HepG2 (cell line): ENCODE results near the gene ACACB. TPM values are rescaled to one million over a fixed set of nuclear protein-coding genes. Genes with fewer than 3 reads are reported as not detected.

Experiments used
- CENPT ChIP-seq: sonication (generic); formaldehyde crosslinking; IDR thresholded peaks from 2 replicates; pipeline ENCODE4 v1.8.0; 2022; ENCODE audit warnings: low read depth, mild to moderate bottlenecking, moderate library complexity, missing genetic modification reagents
- FOSL1 ChIP-seq: sonication (generic); formaldehyde crosslinking; IDR thresholded peaks from 2 replicates; pipeline ENCODE4 v1.9.0; 2021; ENCODE audit warnings: missing genetic modification reagents, borderline replicate concordance
- KAT8 ChIP-seq: IDR thresholded peaks from 2 replicates; pipeline ENCODE4 v1.6.1; 2016; ENCODE audit warnings: missing genetic modification reagents, missing compliant biosample characterization
- MYC ChIP-seq: sonication (generic); formaldehyde crosslinking; IDR thresholded peaks from 2 replicates; pipeline ENCODE4 v1.9.0; 2021; ENCODE audit warnings: missing genetic modification reagents, borderline replicate concordance
- NAIF1 ChIP-seq: sonication (generic); formaldehyde crosslinking; IDR thresholded peaks from 2 replicates; pipeline ENCODE4 v1.5.0; 2020; ENCODE audit warnings: mild to moderate bottlenecking, missing genetic modification reagents, borderline replicate concordance
- ZNF510 ChIP-seq: sonication (generic); formaldehyde crosslinking; IDR thresholded peaks from 2 replicates; pipeline ENCODE4 v1.4.0; 2020; ENCODE audit warnings: low read depth, mild to moderate bottlenecking, missing genetic modification reagents
- ZNF570 ChIP-seq: sonication (generic); formaldehyde crosslinking; IDR thresholded peaks from 2 replicates; pipeline ENCODE4 v1.4.0; 2020; ENCODE audit warnings: mild to moderate bottlenecking, missing genetic modification reagents, borderline replicate concordance
- ZNF607 ChIP-seq: sonication (generic); formaldehyde crosslinking; IDR thresholded peaks from 2 replicates; pipeline ENCODE4 v1.5.1; 2020; ENCODE audit warnings: missing genetic modification reagents, mild to moderate bottlenecking, borderline replicate concordance
- ZNF672 ChIP-seq: sonication (generic); formaldehyde crosslinking; IDR thresholded peaks from 2 replicates; pipeline ENCODE4 v1.8.1; 2022; ENCODE audit warnings: missing genetic modification reagents
- polyA plus RNA-seq, 8 experiments: library from polyadenylated mRNA; depleted of rRNA in 3 of 8; stranded (reverse) in 7 of 8; unstranded in 1 of 8; fragments of >200 nt; fragmentation: Illumina TruSeq in 4 of 8; extraction: Trizol in 4 of 8; gene quantifications; 2 replicates each; pipeline versions ENCODE4 v1.2.1 to v1.2.3, GENCODE V29; 2011 to 2016; ENCODE audit warnings: low read depth in 4 of 8, missing spikeins in 1 of 8, mixed read lengths in 1 of 8; ENCODE audit not compliant: insufficient read depth in 1 of 8
- total RNA-seq, 5 experiments: library from RNA; depleted of rRNA; stranded (reverse); fragments of >200 nt; fragmentation: Illumina TruSeq; extraction: Trizol; gene quantifications; 2 replicates each; pipeline ENCODE4 v1.2.3, GENCODE V29; 2016; ENCODE audit warnings: low read depth in 1 of 5
- TF ChIP-seq, protein P1 (sequence below): sonication (generic); formaldehyde crosslinking; IDR thresholded peaks from 2 replicates; pipeline ENCODE4 v1.4.0; 2020; ENCODE audit warnings: missing genetic modification reagents
- TF ChIP-seq, protein P2 (sequence below): sonication (generic); formaldehyde crosslinking; IDR thresholded peaks from 2 replicates; pipeline ENCODE4 v1.4.0; 2020; ENCODE audit warnings: mild to moderate bottlenecking, missing genetic modification reagents
- TF ChIP-seq, protein P3 (sequence below): sonication (generic); formaldehyde crosslinking; IDR thresholded peaks from 2 replicates; pipeline ENCODE4 v1.4.0; 2020; ENCODE audit warnings: missing genetic modification reagents
- TF ChIP-seq, protein P4 (sequence below), 2 experiments: sonication (generic) in 1 of 2; formaldehyde crosslinking in 1 of 2; IDR thresholded peaks; 2 replicates each; pipeline versions ENCODE4 v1.5.1 to v1.6.1; 2011 to 2020; ENCODE audit warnings: borderline replicate concordance in 1 of 2, low read depth in 1 of 2, low read length in 1 of 2, mild to moderate bottlenecking in 1 of 2, missing genetic modification reagents in 1 of 2, moderate library complexity in 1 of 2

ACACB gene
- total and polyA plus RNA-seq, 2 of the 13 experiments (the other 11 are each of a cell fraction or from before 2014, with no cell fraction given), result 6.2 to 8.6 TPM

DNA sequence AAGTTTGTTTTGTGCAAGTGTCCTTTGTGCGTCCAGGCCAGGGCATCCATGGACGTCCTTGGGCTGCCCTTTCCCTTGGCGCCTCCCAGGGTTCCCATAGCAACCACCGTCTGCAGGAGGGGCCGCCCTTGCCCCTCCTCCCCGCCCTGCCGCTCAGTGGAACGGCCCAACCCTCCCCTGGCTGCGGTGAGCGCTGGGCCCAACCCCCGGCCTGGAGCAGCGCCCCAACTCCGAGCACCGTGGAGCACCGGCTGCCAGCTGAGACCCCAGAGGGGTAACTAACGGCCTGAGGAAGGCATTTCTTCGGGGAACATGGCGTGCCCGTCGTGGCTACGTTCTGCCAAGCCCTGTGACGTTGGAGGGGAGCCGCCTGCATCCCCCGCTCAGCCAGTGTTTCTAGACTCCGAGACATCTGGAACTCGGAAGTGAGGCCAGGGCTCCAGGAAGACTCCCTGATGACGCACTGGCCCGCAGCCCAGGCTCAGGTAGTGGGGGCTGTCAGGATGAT, 5.3 kb upstream of the ACACB start (continued):
- TF ChIP-seq ZNF570 (CRISPR knock-in tag) (no peak), FOSL1 (CRISPR knock-in tag) (no peak), MYC (CRISPR knock-in tag) (peak; percentile 55; the same call in 1 of the 2 replicates), ZNF607 (CRISPR knock-in tag) (peak; percentile 58; the same call in 1 of the 2 replicates), ZNF510 (CRISPR knock-in tag) (no peak), ZNF672 (no peak), KAT8 (CRISPR knock-in tag) (peak; percentile 64; the same call in 1 of the 2 replicates), NAIF1 (no peak), CENPT (CRISPR knock-in tag) (no peak)
- TF ChIP-seq, protein P1, sequence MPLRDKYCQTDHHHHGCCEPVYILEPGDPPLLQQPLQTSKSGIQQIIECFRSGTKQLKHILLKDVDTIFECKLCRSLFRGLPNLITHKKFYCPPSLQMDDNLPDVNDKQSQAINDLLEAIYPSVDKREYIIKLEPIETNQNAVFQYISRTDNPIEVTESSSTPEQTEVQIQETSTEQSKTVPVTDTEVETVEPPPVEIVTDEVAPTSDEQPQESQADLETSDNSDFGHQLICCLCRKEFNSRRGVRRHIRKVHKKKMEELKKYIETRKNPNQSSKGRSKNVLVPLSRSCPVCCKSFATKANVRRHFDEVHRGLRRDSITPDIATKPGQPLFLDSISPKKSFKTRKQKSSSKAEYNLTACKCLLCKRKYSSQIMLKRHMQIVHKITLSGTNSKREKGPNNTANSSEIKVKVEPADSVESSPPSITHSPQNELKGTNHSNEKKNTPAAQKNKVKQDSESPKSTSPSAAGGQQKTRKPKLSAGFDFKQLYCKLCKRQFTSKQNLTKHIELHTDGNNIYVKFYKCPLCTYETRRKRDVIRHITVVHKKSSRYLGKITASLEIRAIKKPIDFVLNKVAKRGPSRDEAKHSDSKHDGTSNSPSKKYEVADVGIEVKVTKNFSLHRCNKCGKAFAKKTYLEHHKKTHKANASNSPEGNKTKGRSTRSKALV, result no peak
- TF ChIP-seq, protein P2, sequence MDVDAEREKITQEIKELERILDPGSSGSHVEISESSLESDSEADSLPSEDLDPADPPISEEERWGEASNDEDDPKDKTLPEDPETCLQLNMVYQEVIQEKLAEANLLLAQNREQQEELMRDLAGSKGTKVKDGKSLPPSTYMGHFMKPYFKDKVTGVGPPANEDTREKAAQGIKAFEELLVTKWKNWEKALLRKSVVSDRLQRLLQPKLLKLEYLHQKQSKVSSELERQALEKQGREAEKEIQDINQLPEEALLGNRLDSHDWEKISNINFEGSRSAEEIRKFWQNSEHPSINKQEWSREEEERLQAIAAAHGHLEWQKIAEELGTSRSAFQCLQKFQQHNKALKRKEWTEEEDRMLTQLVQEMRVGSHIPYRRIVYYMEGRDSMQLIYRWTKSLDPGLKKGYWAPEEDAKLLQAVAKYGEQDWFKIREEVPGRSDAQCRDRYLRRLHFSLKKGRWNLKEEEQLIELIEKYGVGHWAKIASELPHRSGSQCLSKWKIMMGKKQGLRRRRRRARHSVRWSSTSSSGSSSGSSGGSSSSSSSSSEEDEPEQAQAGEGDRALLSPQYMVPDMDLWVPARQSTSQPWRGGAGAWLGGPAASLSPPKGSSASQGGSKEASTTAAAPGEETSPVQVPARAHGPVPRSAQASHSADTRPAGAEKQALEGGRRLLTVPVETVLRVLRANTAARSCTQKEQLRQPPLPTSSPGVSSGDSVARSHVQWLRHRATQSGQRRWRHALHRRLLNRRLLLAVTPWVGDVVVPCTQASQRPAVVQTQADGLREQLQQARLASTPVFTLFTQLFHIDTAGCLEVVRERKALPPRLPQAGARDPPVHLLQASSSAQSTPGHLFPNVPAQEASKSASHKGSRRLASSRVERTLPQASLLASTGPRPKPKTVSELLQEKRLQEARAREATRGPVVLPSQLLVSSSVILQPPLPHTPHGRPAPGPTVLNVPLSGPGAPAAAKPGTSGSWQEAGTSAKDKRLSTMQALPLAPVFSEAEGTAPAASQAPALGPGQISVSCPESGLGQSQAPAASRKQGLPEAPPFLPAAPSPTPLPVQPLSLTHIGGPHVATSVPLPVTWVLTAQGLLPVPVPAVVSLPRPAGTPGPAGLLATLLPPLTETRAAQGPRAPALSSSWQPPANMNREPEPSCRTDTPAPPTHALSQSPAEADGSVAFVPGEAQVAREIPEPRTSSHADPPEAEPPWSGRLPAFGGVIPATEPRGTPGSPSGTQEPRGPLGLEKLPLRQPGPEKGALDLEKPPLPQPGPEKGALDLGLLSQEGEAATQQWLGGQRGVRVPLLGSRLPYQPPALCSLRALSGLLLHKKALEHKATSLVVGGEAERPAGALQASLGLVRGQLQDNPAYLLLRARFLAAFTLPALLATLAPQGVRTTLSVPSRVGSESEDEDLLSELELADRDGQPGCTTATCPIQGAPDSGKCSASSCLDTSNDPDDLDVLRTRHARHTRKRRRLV (CRISPR knock-in tag), result no peak
- TF ChIP-seq, protein P3, sequence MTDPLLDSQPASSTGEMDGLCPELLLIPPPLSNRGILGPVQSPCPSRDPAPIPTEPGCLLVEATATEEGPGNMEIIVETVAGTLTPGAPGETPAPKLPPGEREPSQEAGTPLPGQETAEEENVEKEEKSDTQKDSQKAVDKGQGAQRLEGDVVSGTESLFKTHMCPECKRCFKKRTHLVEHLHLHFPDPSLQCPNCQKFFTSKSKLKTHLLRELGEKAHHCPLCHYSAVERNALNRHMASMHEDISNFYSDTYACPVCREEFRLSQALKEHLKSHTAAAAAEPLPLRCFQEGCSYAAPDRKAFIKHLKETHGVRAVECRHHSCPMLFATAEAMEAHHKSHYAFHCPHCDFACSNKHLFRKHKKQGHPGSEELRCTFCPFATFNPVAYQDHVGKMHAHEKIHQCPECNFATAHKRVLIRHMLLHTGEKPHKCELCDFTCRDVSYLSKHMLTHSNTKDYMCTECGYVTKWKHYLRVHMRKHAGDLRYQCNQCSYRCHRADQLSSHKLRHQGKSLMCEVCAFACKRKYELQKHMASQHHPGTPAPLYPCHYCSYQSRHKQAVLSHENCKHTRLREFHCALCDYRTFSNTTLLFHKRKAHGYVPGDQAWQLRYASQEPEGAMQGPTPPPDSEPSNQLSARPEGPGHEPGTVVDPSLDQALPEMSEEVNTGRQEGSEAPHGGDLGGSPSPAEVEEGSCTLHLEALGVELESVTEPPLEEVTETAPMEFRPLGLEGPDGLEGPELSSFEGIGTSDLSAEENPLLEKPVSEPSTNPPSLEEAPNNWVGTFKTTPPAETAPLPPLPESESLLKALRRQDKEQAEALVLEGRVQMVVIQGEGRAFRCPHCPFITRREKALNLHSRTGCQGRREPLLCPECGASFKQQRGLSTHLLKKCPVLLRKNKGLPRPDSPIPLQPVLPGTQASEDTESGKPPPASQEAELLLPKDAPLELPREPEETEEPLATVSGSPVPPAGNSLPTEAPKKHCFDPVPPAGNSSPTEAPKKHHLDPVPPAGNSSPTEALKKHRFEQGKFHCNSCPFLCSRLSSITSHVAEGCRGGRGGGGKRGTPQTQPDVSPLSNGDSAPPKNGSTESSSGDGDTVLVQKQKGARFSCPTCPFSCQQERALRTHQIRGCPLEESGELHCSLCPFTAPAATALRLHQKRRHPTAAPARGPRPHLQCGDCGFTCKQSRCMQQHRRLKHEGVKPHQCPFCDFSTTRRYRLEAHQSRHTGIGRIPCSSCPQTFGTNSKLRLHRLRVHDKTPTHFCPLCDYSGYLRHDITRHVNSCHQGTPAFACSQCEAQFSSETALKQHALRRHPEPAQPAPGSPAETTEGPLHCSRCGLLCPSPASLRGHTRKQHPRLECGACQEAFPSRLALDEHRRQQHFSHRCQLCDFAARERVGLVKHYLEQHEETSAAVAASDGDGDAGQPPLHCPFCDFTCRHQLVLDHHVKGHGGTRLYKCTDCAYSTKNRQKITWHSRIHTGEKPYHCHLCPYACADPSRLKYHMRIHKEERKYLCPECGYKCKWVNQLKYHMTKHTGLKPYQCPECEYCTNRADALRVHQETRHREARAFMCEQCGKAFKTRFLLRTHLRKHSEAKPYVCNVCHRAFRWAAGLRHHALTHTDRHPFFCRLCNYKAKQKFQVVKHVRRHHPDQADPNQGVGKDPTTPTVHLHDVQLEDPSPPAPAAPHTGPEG, result no peak
- TF ChIP-seq, protein P4, sequence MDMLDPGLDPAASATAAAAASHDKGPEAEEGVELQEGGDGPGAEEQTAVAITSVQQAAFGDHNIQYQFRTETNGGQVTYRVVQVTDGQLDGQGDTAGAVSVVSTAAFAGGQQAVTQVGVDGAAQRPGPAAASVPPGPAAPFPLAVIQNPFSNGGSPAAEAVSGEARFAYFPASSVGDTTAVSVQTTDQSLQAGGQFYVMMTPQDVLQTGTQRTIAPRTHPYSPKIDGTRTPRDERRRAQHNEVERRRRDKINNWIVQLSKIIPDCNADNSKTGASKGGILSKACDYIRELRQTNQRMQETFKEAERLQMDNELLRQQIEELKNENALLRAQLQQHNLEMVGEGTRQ (IDR thresholded peaks at IDR 0.05; ENCODE audit: low read depth, low read length), result no peak
- TF ChIP-seq, protein P4 (CRISPR knock-in tag; IDR thresholded peaks at IDR 0.05; ENCODE audit: borderline replicate concordance), result no peak
